ENCODE data around the gene ZRANB3. TPM values are rescaled to one million over a fixed set of nuclear protein-coding genes. Genes with fewer than 3 reads are reported as not detected.

Gene ZRANB3
- total RNA-seq, 4 donors from 2014 or later: 2.8 to 6.9 (median 6.0) TPM

DNA sequence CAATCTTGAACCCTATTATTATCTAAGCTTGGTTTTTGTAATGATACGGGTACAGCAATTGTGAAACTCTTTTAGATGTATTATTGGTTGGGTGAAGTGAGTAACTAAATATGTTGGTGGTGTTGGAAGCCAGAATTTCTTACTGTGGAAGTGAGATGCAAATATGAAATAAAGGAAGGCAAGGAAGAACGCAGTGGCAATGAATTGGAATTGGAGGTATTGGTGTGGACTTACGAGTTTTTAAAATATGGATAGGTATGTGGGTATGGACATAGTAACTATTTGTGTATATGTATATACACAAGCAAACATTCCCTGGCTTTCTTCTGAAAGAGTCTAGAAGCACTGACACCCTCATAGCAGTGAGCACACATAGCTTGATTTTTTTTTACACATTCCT, 373.2 kb downstream of the ZRANB3 start:
- H3K27me3 ChIP-seq: no peaks in the 10 kb centered on the region
- TF ChIP-seq, protein P1, sequence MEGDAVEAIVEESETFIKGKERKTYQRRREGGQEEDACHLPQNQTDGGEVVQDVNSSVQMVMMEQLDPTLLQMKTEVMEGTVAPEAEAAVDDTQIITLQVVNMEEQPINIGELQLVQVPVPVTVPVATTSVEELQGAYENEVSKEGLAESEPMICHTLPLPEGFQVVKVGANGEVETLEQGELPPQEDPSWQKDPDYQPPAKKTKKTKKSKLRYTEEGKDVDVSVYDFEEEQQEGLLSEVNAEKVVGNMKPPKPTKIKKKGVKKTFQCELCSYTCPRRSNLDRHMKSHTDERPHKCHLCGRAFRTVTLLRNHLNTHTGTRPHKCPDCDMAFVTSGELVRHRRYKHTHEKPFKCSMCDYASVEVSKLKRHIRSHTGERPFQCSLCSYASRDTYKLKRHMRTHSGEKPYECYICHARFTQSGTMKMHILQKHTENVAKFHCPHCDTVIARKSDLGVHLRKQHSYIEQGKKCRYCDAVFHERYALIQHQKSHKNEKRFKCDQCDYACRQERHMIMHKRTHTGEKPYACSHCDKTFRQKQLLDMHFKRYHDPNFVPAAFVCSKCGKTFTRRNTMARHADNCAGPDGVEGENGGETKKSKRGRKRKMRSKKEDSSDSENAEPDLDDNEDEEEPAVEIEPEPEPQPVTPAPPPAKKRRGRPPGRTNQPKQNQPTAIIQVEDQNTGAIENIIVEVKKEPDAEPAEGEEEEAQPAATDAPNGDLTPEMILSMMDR (IDR thresholded peaks at IDR 0.05): no peak
- no peak for TF ChIP-seq POLR2A (IDR thresholded peaks at IDR 0.05)
- no peak for TF ChIP-seq POLR2AphosphoS5 (IDR thresholded peaks at IDR 0.05)
- no peak for TF ChIP-seq EP300 (IDR thresholded peaks at IDR 0.05)
- no peak for DNase-seq (ENCODE audit: low spot score in 2 of 2)
- no peaks in the 10 kb centered on the region for H3K4me1 ChIP-seq
- no peak overlapping the region for H3K4me3 ChIP-seq
- WGBS: 97% methylated on average over 3 of the region's 3 CpGs
- H3K9me3 ChIP-seq: no peaks in the 10 kb centered on the region
- peaks cover 62% of the 10 kb centered on the region for H3K36me3 ChIP-seq
- H3K27ac ChIP-seq: no peak overlapping the region

GRCh38 chr2:135154962-135155361, 376.1 kb downstream of the ZRANB3 start:
- H3K27ac ChIP-seq: no peak overlapping the region
- H3K9me3 ChIP-seq: no peaks in the 10 kb centered on the region
- no peaks in the 10 kb centered on the region for H3K4me1 ChIP-seq
- DNase-seq (ENCODE audit: low spot score in 2 of 2): no peak
- no peak overlapping the region for H3K4me3 ChIP-seq
- H3K36me3 ChIP-seq: peaks cover 75% of the 10 kb centered on the region
- H3K27me3 ChIP-seq: no peaks in the 10 kb centered on the region
- no peak for TF ChIP-seq EP300 (IDR thresholded peaks at IDR 0.05)
- TF ChIP-seq, protein P1 (IDR thresholded peaks at IDR 0.05): no peak
- no peak for TF ChIP-seq POLR2A (IDR thresholded peaks at IDR 0.05)
- no peak for TF ChIP-seq POLR2AphosphoS5 (IDR thresholded peaks at IDR 0.05)

DNA sequence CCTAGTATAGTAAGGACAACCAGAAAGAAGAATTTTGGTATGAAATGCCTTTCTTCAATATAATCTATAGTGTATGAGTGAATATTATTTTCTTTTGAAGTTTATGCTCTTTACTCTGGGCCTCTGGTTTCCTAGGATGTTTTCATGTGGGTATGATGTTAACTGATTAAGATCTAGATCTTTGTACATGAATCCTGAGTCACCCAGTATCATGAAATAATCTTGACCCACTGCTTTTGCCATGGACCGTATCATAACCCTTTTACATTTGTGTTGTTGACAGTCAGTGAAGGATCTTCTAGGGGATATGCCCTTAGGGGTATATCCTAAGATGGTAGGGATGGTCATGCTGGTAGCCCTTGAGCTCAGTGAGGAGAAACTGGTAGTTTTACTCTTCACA, 378.7 kb downstream of the ZRANB3 start:
- Histone ChIP-seq H3K4me3 (no peak overlapping the region), H3K27ac (no peak overlapping the region), H3K9me3 (no peaks in the 10 kb centered on the region), H3K4me1 (peaks cover 4% of the 10 kb centered on the region), H3K36me3 (peaks cover 53% of the 10 kb centered on the region), H3K27me3 (no peaks in the 10 kb centered on the region)
- TF ChIP-seq POLR2AphosphoS5 (IDR thresholded peaks at IDR 0.05) (no peak), POLR2A (IDR thresholded peaks at IDR 0.05) (no peak), EP300 (IDR thresholded peaks at IDR 0.05) (no peak)
- TF ChIP-seq, protein P1 (IDR thresholded peaks at IDR 0.05): no peak
- WGBS: 70% methylated on average over 1 of the region's 1 CpG
- DNase-seq (ENCODE audit: low spot score in 2 of 2): no peak

DNA sequence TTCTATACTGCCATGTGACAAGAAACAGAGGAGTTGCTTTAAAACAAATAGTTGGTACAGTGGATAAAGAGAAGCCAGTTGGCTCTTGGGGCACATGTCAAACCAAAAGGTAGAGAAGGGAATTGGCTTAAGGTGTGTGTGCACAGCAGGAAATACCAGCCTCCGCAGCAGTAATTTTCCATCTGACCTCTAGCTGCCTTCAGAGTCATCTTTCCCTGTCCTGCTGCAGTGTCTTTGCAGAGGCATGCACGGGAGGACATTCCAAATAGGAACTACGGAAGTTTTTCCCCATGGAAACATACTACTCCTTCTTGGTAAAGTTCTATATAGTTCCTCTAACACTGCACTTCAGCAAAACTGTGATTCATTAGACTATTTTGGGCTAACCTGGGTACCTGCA, 379.4 kb downstream of the ZRANB3 start:
- WGBS: 91% methylated on average over 3 of the region's 3 CpGs
- Histone ChIP-seq H3K36me3 (peaks cover 46% of the 10 kb centered on the region), H3K4me3 (no peak overlapping the region), H3K9me3 (no peaks in the 10 kb centered on the region), H3K27me3 (no peaks in the 10 kb centered on the region), H3K27ac (no peak overlapping the region), H3K4me1 (peaks cover 4% of the 10 kb centered on the region)
- DNase-seq (ENCODE audit: low spot score in 2 of 2): no peak
- TF ChIP-seq POLR2AphosphoS5 (IDR thresholded peaks at IDR 0.05) (no peak), EP300 (IDR thresholded peaks at IDR 0.05) (no peak), POLR2A (IDR thresholded peaks at IDR 0.05) (no peak)
- TF ChIP-seq, protein P1 (IDR thresholded peaks at IDR 0.05): no peak

DNA sequence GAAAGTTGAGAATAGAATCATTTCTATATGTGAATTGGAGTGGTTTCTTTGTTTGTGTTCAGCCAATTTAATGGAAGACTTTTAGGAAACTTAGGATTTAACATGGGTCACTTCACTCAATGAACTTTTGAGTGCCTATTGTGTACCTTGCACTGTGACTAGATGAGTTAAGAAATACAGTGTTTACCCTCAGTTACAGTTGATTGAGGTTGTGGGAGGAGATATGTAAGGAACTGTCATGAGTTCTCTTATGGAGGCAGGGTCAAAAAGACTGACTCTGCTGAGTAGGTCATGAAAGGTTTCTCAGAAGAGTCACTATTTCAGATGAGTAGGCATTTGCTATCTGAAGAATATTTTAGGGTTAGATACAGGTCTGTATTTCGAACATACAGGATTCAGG, 380.3 kb downstream of the ZRANB3 start:
- H3K36me3 ChIP-seq: peaks cover 43% of the 10 kb centered on the region
- no peak for TF ChIP-seq EP300 (IDR thresholded peaks at IDR 0.05)
- no peak for TF ChIP-seq POLR2AphosphoS5 (IDR thresholded peaks at IDR 0.05)
- TF ChIP-seq, protein P1 (IDR thresholded peaks at IDR 0.05): no peak
- TF ChIP-seq POLR2A (IDR thresholded peaks at IDR 0.05): no peak
- H3K9me3 ChIP-seq: no peaks in the 10 kb centered on the region
- H3K27ac ChIP-seq: no peak overlapping the region
- 94% methylated on average over 1 of the region's 1 CpG for WGBS
- H3K4me3 ChIP-seq: no peak overlapping the region
- DNase-seq (ENCODE audit: low spot score in 2 of 2): no peak
- peaks cover 4% of the 10 kb centered on the region for H3K4me1 ChIP-seq
- no peaks in the 10 kb centered on the region for H3K27me3 ChIP-seq

All from suprapubic skin (tissue), 4 donors.